ENCODE results near the gene C9orf40. TPM values are rescaled to one million over a fixed set of nuclear protein-coding genes. Genes with fewer than 3 reads are reported as not detected.

The C9orf40 gene
- total and polyA plus RNA-seq, 4 donors = 1.3 to 21.8 (median 1.6) TPM

- H3K4me3 ChIP-seq (ENCODE audit: low read depth in 1 of 3, low read length in 3 of 3) = no peak overlapping the region
- no peaks in the 10 kb centered on the region for H3K27me3 ChIP-seq (ENCODE audit: control insufficient read depth in 4 of 4, insufficient read depth in 4 of 4, low read length in 3 of 4)
- DNase-seq (ENCODE audit: low spot score) = no peak
- no peaks in the 10 kb centered on the region for H3K9me3 ChIP-seq (ENCODE audit: control insufficient read depth in 4 of 4, low read length in 3 of 4)
- H3K4me1 ChIP-seq (ENCODE audit: control insufficient read depth in 4 of 4, insufficient read depth in 4 of 4, low read length in 3 of 4) = peaks cover 0 to 8% (median 3%) of the 10 kb centered on the region in 4 donors
- no peak overlapping the region for H3K9ac ChIP-seq (ENCODE audit: low read depth in 1 of 2, low read length in 2 of 2)
- no peak for TF ChIP-seq HNF4A (conservative IDR thresholded peaks at IDR 0.05)
- TF ChIP-seq, protein P1, sequence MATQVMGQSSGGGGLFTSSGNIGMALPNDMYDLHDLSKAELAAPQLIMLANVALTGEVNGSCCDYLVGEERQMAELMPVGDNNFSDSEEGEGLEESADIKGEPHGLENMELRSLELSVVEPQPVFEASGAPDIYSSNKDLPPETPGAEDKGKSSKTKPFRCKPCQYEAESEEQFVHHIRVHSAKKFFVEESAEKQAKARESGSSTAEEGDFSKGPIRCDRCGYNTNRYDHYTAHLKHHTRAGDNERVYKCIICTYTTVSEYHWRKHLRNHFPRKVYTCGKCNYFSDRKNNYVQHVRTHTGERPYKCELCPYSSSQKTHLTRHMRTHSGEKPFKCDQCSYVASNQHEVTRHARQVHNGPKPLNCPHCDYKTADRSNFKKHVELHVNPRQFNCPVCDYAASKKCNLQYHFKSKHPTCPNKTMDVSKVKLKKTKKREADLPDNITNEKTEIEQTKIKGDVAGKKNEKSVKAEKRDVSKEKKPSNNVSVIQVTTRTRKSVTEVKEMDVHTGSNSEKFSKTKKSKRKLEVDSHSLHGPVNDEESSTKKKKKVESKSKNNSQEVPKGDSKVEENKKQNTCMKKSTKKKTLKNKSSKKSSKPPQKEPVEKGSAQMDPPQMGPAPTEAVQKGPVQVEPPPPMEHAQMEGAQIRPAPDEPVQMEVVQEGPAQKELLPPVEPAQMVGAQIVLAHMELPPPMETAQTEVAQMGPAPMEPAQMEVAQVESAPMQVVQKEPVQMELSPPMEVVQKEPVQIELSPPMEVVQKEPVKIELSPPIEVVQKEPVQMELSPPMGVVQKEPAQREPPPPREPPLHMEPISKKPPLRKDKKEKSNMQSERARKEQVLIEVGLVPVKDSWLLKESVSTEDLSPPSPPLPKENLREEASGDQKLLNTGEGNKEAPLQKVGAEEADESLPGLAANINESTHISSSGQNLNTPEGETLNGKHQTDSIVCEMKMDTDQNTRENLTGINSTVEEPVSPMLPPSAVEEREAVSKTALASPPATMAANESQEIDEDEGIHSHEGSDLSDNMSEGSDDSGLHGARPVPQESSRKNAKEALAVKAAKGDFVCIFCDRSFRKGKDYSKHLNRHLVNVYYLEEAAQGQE (IDR thresholded peaks at IDR 0.05) = no peak
- no peak for TF ChIP-seq YY1 (IDR thresholded peaks at IDR 0.05)
- TF ChIP-seq, protein P2, sequence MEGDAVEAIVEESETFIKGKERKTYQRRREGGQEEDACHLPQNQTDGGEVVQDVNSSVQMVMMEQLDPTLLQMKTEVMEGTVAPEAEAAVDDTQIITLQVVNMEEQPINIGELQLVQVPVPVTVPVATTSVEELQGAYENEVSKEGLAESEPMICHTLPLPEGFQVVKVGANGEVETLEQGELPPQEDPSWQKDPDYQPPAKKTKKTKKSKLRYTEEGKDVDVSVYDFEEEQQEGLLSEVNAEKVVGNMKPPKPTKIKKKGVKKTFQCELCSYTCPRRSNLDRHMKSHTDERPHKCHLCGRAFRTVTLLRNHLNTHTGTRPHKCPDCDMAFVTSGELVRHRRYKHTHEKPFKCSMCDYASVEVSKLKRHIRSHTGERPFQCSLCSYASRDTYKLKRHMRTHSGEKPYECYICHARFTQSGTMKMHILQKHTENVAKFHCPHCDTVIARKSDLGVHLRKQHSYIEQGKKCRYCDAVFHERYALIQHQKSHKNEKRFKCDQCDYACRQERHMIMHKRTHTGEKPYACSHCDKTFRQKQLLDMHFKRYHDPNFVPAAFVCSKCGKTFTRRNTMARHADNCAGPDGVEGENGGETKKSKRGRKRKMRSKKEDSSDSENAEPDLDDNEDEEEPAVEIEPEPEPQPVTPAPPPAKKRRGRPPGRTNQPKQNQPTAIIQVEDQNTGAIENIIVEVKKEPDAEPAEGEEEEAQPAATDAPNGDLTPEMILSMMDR (IDR thresholded peaks at IDR 0.05; ENCODE audit: low read depth, low read length, missing input control) = no peak
- no peak for TF ChIP-seq EGR1 (IDR thresholded peaks at IDR 0.05; ENCODE audit: low read depth in 2 of 2)
- TF ChIP-seq MAX (IDR thresholded peaks at IDR 0.05) = no peak
- no peak for TF ChIP-seq NR2F2 (IDR thresholded peaks at IDR 0.05)
- TF ChIP-seq RXRA (IDR thresholded peaks at IDR 0.05) = no peak
- TF ChIP-seq FOXA2 (IDR thresholded peaks at IDR 0.05) = no peak
- TF ChIP-seq SP1 (IDR thresholded peaks at IDR 0.05) = no peak
- no peaks in the 10 kb centered on the region for H3K36me3 ChIP-seq (ENCODE audit: control insufficient read depth in 4 of 4, insufficient read depth in 3 of 4, low read depth in 1 of 4, low read length in 3 of 4)
- 96% methylated on average over 10 of the region's 10 CpGs for WGBS
- no peak overlapping the region for H3K27ac ChIP-seq (ENCODE audit: low read depth in 1 of 2, low read length in 2 of 2)
These were observed 2.6 kb downstream of the C9orf40 start for GRCh38 chr9:74949859-74950855.

GRCh38 chr9:74948937-74949336 is 3.8 kb downstream of the C9orf40 start:
- 95% methylated on average over 2 of the region's 2 CpGs for WGBS
- no peak overlapping the region for H3K27ac ChIP-seq (ENCODE audit: low read depth in 1 of 2, low read length in 2 of 2)
- TF ChIP-seq ATF3 (IDR thresholded peaks at IDR 0.05) (no peak), TAF1 (conservative IDR thresholded peaks at IDR 0.05) (no peak), JUND (IDR thresholded peaks at IDR 0.05) (no peak), YY1 (IDR thresholded peaks at IDR 0.05) (no peak), RAD21 (IDR thresholded peaks at IDR 0.05) (no peak), MAX (IDR thresholded peaks at IDR 0.05) (no peak), HNF4G (IDR thresholded peaks at IDR 0.05) (no peak), EGR1 (IDR thresholded peaks at IDR 0.05; ENCODE audit: low read depth in 2 of 2) (no peak), SP1 (IDR thresholded peaks at IDR 0.05) (no peak), NR2F2 (IDR thresholded peaks at IDR 0.05) (no peak), FOXA1 (IDR thresholded peaks at IDR 0.05) (no peak), HNF4A (conservative IDR thresholded peaks at IDR 0.05) (no peak)
- TF ChIP-seq, protein P2 (IDR thresholded peaks at IDR 0.05; ENCODE audit: low read depth, low read length, missing input control) = no peak
- TF ChIP-seq, protein P1 (IDR thresholded peaks at IDR 0.05) = no peak

More at GRCh38 chr9:74948937-74949336, 3.8 kb downstream of the C9orf40 start:
- peak; percentile 49 for DNase-seq (ENCODE audit: low spot score)
- H3K9me3 ChIP-seq (ENCODE audit: control insufficient read depth in 4 of 4, low read length in 3 of 4) = no peaks in the 10 kb centered on the region
- H3K4me3 ChIP-seq (ENCODE audit: low read depth in 1 of 3, low read length in 3 of 3) = no peak overlapping the region
- no peaks in the 10 kb centered on the region for H3K36me3 ChIP-seq (ENCODE audit: control insufficient read depth in 4 of 4, insufficient read depth in 3 of 4, low read depth in 1 of 4, low read length in 3 of 4)
- H3K9ac ChIP-seq (ENCODE audit: low read depth in 1 of 2, low read length in 2 of 2) = no peak overlapping the region
- H3K4me1 ChIP-seq (ENCODE audit: control insufficient read depth in 4 of 4, insufficient read depth in 4 of 4, low read length in 3 of 4) = peaks cover under 1 to 10% (median 3%) of the 10 kb centered on the region in 4 donors
- no peaks in the 10 kb centered on the region for H3K27me3 ChIP-seq (ENCODE audit: control insufficient read depth in 4 of 4, insufficient read depth in 4 of 4, low read length in 3 of 4)
